Neural cell (in vitro differentiated cells): ENCODE measurements around the gene GDA. TPM values are rescaled to one million over a fixed set of nuclear protein-coding genes. Genes with fewer than 3 reads are reported as not detected.

Source experiments
- H2AFZ ChIP-seq: fragments of 200-600, 300-800 bp; sonication (generic), shearing (Covaris generic); 2 replicates; pipeline ENCODE4 v1.6.0; 2014; ENCODE audit warnings: low read depth, mild to moderate bottlenecking, antibody characterized with exemption, low read length, moderate library complexity
- H3F3A ChIP-seq: fragments of 200-600 bp; shearing (Covaris generic); 2 replicates; pipeline ENCODE4 v1.6.1; 2016; ENCODE audit warnings: mild to moderate bottlenecking, moderate library complexity, mixed read lengths, antibody characterized with exemption, low read length; ENCODE audit not compliant: insufficient read depth, poor library complexity, severe bottlenecking
- H3K27ac ChIP-seq: fragments of 200-600, 300-800 bp; sonication (generic), shearing (Covaris generic); 2 replicates; pipeline ENCODE4 v1.5.1; 2014; ENCODE audit warnings: mild to moderate bottlenecking, low read length, moderate library complexity
- H3K27me3 ChIP-seq: fragments of 300-800, 200-600 bp; sonication (generic), shearing (Covaris generic); 2 replicates; pipeline ENCODE4 v1.6.0; 2014; ENCODE audit warnings: mild to moderate bottlenecking, low read depth, low read length, moderate library complexity; ENCODE audit not compliant: insufficient read depth
- H3K36me3 ChIP-seq: fragments of 300-800, 200-600 bp; sonication (generic), shearing (Covaris generic); 2 replicates; pipeline ENCODE4 v1.5.1; 2014; ENCODE audit warnings: mild to moderate bottlenecking, antibody characterized with exemption, low read length, moderate library complexity; ENCODE audit not compliant: insufficient read depth
- H3K4me2 ChIP-seq: fragments of 300-800, 200-600 bp; sonication (generic), shearing (Covaris generic); 2 replicates; pipeline ENCODE4 v1.6.0; 2014; ENCODE audit warnings: mild to moderate bottlenecking, low read length
- H3K4me3 ChIP-seq: fragments of 300-800, 200-600 bp; sonication (generic), shearing (Covaris generic); 2 replicates; pipeline ENCODE4 v1.5.1; 2014; ENCODE audit warnings: mild to moderate bottlenecking, low read length, moderate library complexity
- H3K79me2 ChIP-seq: fragments of 200-600 bp; shearing (Covaris generic); replicated peaks from 2 replicates; pipeline ENCODE4 v1.6.0; 2014; ENCODE audit warnings: mild to moderate bottlenecking, low read length, moderate library complexity; ENCODE audit not compliant: insufficient read depth
- H3K9ac ChIP-seq: fragments of 300-800, 200-600 bp; sonication (generic), shearing (Covaris generic); 2 replicates; pipeline ENCODE4 v1.6.1; 2016; ENCODE audit warnings: mild to moderate bottlenecking, low read length, mixed read lengths
- H3K9me2 ChIP-seq: fragments of 200-600 bp; shearing (Covaris generic); 2 replicates; pipeline ENCODE4 v1.6.1; 2016; ENCODE audit warnings: mild to moderate bottlenecking, low read length, mixed read lengths; ENCODE audit not compliant: insufficient read depth
- H3K9me3 ChIP-seq: fragments of 200-600, 300-800 bp; sonication (generic), shearing (Covaris generic); 2 replicates; pipeline ENCODE4 v1.6.1; 2016; ENCODE audit warnings: mild to moderate bottlenecking, mixed run types, low read length, moderate library complexity, mixed read lengths
- H4K20me1 ChIP-seq: fragments of 200-600 bp; shearing (Covaris generic); 2 replicates; pipeline ENCODE4 v1.6.1; 2016; ENCODE audit warnings: mild to moderate bottlenecking, mixed run types; ENCODE audit not compliant: insufficient read depth
- EP300 ChIP-seq: fragments of 450-650 bp; conservative IDR thresholded peaks from 2 replicates; pipeline ENCODE4 v1.6.1; 2014; ENCODE audit warnings: antibody characterized with exemption, mild to moderate bottlenecking, moderate library complexity; ENCODE audit not compliant: poor library complexity, severe bottlenecking
- EZH2 ChIP-seq: fragments of 200-600, 300-800 bp; shearing (Covaris generic), sonication (generic); IDR thresholded peaks from 2 replicates; pipeline ENCODE4 v1.6.1; 2014; ENCODE audit warnings: antibody characterized with exemption, low read length, borderline replicate concordance, mild to moderate bottlenecking; ENCODE audit not compliant: insufficient read depth, poor library complexity, severe bottlenecking
- MXI1 ChIP-seq: fragments of 450-650 bp; conservative IDR thresholded peaks from 2 replicates; pipeline ENCODE4 v1.6.1; 2014; ENCODE audit warnings: antibody characterized with exemption, mild to moderate bottlenecking; ENCODE audit not compliant: poor library complexity, severe bottlenecking
- POLR2AphosphoS5 ChIP-seq: IDR thresholded peaks from 2 replicates; pipeline ENCODE4 v1.6.1; 2012
- RAD21 ChIP-seq: fragments of 450-650 bp; conservative IDR thresholded peaks from 2 replicates; pipeline ENCODE4 v1.6.1; 2014; ENCODE audit warnings: antibody characterized with exemption, mild to moderate bottlenecking, moderate library complexity
- SMC3 ChIP-seq: fragments of 450-650 bp; conservative IDR thresholded peaks from 2 replicates; pipeline ENCODE4 v1.6.1; 2014; ENCODE audit warnings: antibody characterized with exemption, mild to moderate bottlenecking, moderate library complexity; ENCODE audit not compliant: poor library complexity
- TAF1 ChIP-seq: IDR thresholded peaks from 2 replicates; pipeline ENCODE4 v1.6.1; 2012; ENCODE audit warnings: low read depth
- polyA plus RNA-seq: library from polyadenylated mRNA; depleted of rRNA; stranded (reverse); fragments of >200 nt; gene quantifications from 2 replicates; pipeline ENCODE4 v1.2.3, GENCODE V29; 2014
- TF ChIP-seq, protein P1 (sequence below): fragments of 450-650 bp; IDR thresholded peaks from 2 replicates; pipeline ENCODE4 v1.5.1; 2014; ENCODE audit warnings: antibody characterized with exemption, mild to moderate bottlenecking, moderate library complexity; ENCODE audit not compliant: poor library complexity, severe bottlenecking
- TF ChIP-seq, protein P2 (sequence below): IDR thresholded peaks from 2 replicates; pipeline ENCODE4 v1.6.1; 2012; ENCODE audit warnings: borderline replicate concordance

The GDA gene
- polyA plus RNA-seq, 1 donor from 2014 or later, result 0.26 TPM

GRCh38 chr9:72188232-72188631, 39.0 kb downstream of the GDA start:
- H3K79me2 ChIP-seq, result no peaks in the 10 kb centered on the region
- no peaks in the 10 kb centered on the region for H3K9me2 ChIP-seq
- H3K4me3 ChIP-seq, result no peak overlapping the region
- H3K4me2 ChIP-seq, result no peak overlapping the region
- TF ChIP-seq MXI1 (no peak), SMC3 (no peak), POLR2AphosphoS5 (no peak), TAF1 (no peak), RAD21 (no peak), EP300 (no peak), EZH2 (no peak)
- TF ChIP-seq, protein P1, sequence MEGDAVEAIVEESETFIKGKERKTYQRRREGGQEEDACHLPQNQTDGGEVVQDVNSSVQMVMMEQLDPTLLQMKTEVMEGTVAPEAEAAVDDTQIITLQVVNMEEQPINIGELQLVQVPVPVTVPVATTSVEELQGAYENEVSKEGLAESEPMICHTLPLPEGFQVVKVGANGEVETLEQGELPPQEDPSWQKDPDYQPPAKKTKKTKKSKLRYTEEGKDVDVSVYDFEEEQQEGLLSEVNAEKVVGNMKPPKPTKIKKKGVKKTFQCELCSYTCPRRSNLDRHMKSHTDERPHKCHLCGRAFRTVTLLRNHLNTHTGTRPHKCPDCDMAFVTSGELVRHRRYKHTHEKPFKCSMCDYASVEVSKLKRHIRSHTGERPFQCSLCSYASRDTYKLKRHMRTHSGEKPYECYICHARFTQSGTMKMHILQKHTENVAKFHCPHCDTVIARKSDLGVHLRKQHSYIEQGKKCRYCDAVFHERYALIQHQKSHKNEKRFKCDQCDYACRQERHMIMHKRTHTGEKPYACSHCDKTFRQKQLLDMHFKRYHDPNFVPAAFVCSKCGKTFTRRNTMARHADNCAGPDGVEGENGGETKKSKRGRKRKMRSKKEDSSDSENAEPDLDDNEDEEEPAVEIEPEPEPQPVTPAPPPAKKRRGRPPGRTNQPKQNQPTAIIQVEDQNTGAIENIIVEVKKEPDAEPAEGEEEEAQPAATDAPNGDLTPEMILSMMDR, result no peak
- TF ChIP-seq, protein P2, sequence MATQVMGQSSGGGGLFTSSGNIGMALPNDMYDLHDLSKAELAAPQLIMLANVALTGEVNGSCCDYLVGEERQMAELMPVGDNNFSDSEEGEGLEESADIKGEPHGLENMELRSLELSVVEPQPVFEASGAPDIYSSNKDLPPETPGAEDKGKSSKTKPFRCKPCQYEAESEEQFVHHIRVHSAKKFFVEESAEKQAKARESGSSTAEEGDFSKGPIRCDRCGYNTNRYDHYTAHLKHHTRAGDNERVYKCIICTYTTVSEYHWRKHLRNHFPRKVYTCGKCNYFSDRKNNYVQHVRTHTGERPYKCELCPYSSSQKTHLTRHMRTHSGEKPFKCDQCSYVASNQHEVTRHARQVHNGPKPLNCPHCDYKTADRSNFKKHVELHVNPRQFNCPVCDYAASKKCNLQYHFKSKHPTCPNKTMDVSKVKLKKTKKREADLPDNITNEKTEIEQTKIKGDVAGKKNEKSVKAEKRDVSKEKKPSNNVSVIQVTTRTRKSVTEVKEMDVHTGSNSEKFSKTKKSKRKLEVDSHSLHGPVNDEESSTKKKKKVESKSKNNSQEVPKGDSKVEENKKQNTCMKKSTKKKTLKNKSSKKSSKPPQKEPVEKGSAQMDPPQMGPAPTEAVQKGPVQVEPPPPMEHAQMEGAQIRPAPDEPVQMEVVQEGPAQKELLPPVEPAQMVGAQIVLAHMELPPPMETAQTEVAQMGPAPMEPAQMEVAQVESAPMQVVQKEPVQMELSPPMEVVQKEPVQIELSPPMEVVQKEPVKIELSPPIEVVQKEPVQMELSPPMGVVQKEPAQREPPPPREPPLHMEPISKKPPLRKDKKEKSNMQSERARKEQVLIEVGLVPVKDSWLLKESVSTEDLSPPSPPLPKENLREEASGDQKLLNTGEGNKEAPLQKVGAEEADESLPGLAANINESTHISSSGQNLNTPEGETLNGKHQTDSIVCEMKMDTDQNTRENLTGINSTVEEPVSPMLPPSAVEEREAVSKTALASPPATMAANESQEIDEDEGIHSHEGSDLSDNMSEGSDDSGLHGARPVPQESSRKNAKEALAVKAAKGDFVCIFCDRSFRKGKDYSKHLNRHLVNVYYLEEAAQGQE, result no peak
- no peaks in the 10 kb centered on the region for H4K20me1 ChIP-seq
- no peak overlapping the region for H2AFZ ChIP-seq
- no peaks in the 10 kb centered on the region for H3K27me3 ChIP-seq
- H3K9ac ChIP-seq, result no peak overlapping the region
- H3K9me3 ChIP-seq, result no peaks in the 10 kb centered on the region
- no peak overlapping the region for H3K27ac ChIP-seq
- no peaks in the 10 kb centered on the region for H3F3A ChIP-seq
- no peaks in the 10 kb centered on the region for H3K36me3 ChIP-seq

GRCh38 chr9:72193478-72193881, 44.2 kb downstream of the GDA start:
- Histone ChIP-seq H3K27ac (no peak overlapping the region), H3K4me2 (no peak overlapping the region), H3K9ac (no peak overlapping the region), H2AFZ (no peak overlapping the region), H3K4me3 (no peak overlapping the region), H3F3A (no peaks in the 10 kb centered on the region), H4K20me1 (no peaks in the 10 kb centered on the region), H3K27me3 (no peaks in the 10 kb centered on the region), H3K36me3 (no peaks in the 10 kb centered on the region), H3K9me3 (no peaks in the 10 kb centered on the region), H3K9me2 (no peaks in the 10 kb centered on the region), H3K79me2 (no peaks in the 10 kb centered on the region)
- no peak for TF ChIP-seq POLR2AphosphoS5
- TF ChIP-seq SMC3, result no peak
- TF ChIP-seq RAD21, result no peak
- no peak for TF ChIP-seq TAF1
- TF ChIP-seq, protein P1, result no peak
- TF ChIP-seq EZH2, result no peak
- no peak for TF ChIP-seq EP300
- TF ChIP-seq, protein P2, result no peak
- no peak for TF ChIP-seq MXI1
